HG02571 (cell line): ENCODE data around the gene CCDC152.
A peak's percentile ranks its signal among the peaks of the same experiment; 100 is the strongest.
"Not testable (repeated sequence)": the region's sequence is repeated elsewhere in the genome, so short reads cannot be mapped to it uniquely, and the experiment has no call there.

ENCODE experiments used
- ATAC-seq: cut with Tn5 transposase; IDR thresholded peaks from one replicate; pipeline ENCODE4 v1.9.1; 2021; ENCODE audit warnings: mild to moderate bottlenecking, moderate library complexity; ENCODE audit not compliant: unreplicated experiment

The CCDC152 gene, protein sequence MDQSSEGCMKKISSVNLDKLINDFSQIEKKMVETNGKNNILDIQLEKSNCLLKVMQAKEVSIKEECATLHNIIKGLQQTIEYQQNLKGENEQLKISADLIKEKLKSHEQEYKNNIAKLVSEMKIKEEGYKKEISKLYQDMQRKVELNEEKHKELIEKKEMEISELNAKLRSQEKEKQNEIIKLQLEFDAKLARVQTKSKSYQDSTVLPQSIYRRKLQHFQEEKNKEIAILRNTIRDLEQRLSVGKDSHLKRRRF

DNA sequence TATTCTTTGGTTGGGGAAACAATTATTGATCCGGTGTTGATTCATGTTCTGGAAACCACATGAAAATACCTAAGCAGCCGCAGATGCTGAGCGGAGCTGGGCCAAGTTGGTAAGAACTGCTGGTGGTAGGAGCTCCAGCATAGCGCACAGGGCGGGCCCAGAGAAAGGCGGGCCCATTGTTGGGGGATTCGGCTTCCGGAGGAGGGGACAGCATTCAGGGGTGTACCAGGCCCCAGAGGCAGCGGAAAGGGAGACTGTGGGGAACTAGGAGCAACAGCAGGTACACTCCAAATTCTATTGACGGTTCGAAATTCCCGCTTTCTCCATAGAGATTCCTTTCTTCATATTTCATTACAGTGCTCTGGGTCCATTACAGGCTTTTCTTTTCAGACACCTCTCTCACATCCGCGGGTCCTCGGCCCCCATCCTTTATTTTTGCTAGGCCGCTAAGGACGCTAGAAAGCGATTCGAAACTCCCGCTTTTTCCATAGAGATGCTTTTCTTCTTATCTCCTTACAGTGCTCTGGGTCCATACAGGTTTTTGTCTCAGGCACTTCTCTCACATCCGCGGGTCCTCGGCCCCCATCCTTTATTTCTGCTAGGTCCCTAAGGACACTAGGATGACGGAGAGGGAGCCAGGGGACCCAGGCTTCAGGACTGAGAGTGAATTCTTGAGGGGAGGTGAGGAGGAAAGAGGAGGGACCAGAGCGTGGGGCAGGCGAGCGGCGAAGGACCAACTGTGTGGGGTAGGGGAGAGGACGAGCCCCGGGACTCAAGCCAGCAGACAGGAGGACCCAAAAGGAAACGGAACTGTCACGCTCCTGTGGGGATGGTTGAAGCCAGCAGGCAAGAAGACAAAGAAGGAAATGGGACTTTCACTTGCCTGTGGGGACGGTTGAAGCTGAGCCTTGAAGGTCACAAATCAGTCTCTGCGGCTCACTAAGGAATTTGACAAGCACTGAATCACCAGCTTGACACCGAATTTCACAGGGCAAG lies at the start of gene CCDC152:
Gene CCDC152 (plus strand): TSS at position 213 of the 996 bp plus-strand sequence. CDS start 2,304 bp downstream, outside the sequence.
- peak; percentile 91 for ATAC-seq

GRCh38 chr5:42715785-42716184 lies 40.8 kb upstream of the CCDC152 start:
- ATAC-seq, result no peak

DNA sequence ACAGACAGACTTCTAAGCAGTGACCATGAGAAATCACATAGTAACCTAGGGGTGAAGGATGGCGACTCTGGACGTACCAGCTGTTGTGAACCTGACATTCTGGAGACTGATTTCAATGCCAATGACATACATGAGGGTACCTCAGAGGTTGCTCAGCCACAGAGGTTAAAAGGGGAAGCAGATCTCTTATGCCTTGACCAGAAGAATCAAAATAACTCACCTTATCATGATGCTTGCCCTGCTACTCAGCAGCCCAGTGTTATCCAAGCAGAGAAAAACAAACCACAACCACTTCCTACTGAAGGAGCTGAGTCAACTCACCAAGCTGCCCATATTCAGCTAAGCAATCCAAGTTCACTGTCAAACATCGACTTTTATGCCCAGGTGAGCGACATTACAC lies 38.0 kb upstream of the CCDC152 start:
- ATAC-seq, result no peak

DNA sequence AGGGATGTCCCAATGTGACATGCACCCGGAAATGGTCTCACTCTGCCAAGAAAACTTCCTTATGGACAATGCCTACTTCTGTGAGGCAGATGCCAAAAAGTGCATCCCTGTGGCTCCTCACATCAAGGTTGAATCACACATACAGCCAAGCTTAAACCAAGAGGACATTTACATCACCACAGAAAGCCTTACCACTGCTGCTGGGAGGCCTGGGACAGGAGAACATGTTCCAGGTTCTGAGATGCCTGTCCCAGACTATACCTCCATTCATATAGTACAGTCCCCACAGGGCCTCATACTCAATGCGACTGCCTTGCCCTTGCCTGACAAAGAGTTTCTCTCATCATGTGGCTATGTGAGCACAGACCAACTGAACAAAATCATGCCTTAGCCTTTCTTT lies 37.6 kb upstream of the CCDC152 start:
- no peak for ATAC-seq

- ATAC-seq, result no peak
Measured at GRCh38 chr5:42720251-42720650, 36.4 kb upstream of the CCDC152 start.

DNA sequence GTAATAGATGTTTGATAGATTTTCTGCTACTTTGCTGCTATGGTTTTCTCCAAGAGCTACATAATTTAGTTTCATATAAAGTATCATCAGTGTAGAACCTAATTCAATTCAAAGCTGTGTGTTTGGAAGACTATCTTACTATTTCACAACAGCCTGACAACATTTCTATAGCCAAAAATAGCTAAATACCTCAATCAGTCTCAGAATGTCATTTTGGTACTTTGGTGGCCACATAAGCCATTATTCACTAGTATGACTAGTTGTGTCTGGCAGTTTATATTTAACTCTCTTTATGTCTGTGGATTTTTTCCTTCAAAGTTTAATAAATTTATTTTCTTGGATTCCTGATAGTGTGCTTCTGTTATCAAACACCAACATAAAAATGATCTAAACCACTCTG lies 35.1 kb upstream of the CCDC152 start:
- ATAC-seq, result no peak

- not testable (repeated sequence) for ATAC-seq
Measured at GRCh38 chr5:42734531-42735058, 22.0 kb upstream of the CCDC152 start.

GRCh38 chr5:42740920-42741319 lies 15.7 kb upstream of the CCDC152 start:
- no peak for ATAC-seq

DNA sequence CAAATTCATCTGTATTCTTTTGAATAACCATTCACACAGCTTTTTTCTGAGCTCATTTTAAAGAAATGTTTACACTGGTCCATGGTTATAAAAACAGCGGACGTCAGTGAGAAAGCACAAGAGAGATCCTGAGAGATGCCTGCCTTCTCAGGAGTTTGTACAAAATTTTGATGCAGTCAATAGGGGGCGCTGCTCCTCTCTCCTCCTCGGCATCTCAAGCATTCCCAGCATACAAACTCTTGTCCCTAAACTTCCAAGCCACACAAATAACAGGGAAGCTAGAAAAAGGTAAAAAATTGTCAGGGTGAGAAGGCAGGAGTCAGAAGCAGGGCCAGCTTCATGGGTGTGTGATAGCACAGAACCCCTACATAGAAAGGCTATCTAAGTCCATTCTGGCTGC lies 11.2 kb upstream of the CCDC152 start:
- no peak for ATAC-seq

GRCh38 chr5:42745856-42746255 lies 10.8 kb upstream of the CCDC152 start:
- no peak for ATAC-seq

GRCh38 chr5:42749020-42749419 lies 7.6 kb upstream of the CCDC152 start:
- ATAC-seq, result no peak

GRCh38 chr5:42750507-42750906 lies 6.1 kb upstream of the CCDC152 start:
- no peak for ATAC-seq

- no peak for ATAC-seq
Measured at GRCh38 chr5:42751044-42751443, 5.6 kb upstream of the CCDC152 start.

- ATAC-seq, result no peak
Measured at GRCh38 chr5:42753099-42753498, 3.5 kb upstream of the CCDC152 start.

DNA sequence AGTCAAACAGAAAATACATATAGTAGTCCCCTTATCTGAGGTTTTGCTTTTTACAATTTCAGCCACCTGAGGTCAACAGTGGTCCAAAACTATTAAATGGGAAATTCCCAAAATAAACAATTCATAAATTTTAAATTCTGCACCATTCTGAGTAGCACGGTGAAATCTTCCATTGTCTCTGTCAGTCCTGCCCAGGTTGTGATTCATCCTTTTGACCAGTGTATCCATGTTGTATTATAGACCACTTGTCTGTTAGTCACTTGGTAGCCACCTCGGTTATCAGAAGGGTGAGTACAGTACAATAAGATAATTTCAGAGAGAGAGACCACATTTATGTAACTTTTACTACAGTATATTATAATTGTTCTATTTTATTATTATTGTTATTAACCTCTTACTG lies 2.8 kb downstream of the CCDC152 start:
- no peak for ATAC-seq

GRCh38 chr5:42760426-42760825 lies 3.8 kb downstream of the CCDC152 start:
- ATAC-seq, result no peak

DNA sequence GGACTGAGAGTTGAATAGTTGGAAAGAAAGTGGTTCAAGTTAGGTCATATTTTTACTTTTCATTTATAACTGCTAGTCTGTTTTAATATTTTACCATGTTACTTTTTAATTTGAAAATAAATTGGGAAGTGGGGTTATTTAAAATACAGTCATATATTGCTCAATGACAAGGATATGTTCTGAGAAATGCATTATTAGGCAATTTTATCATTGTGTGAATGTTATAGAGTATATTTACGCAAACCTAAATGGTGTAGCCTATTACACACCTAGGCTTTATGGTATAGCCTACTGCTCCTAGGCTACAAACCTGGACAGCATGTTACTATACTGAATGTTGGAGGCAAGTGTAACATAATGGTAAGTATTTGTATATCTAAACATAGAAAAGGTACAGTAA lies 5.2 kb downstream of the CCDC152 start:
- ATAC-seq, result no peak

GRCh38 chr5:42767491-42768105 lies 11.0 kb downstream of the CCDC152 start:
- no peak for ATAC-seq

GRCh38 chr5:42768106-42768504 lies 11.5 kb downstream of the CCDC152 start:
- ATAC-seq, result no peak

DNA sequence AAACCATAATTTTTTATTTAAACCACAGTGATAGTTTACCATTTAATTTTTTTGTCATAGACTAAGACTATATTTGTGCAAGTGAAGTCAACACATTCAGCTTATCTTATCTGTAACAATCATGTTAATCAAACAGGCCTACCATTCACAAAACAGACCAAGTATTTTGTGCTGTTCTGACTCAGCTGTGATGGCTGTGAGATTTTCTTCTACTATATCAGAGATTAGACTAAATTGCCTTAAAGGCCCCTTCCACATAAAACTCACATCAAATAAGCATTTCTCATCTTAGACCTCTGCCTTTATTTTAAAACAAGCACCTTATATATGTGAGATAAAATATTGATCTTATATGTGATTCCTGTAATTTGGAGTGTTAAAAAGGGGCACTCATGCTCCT lies 13.4 kb downstream of the CCDC152 start:
- no peak for ATAC-seq

GRCh38 chr5:42772265-42772993 lies 15.8 kb downstream of the CCDC152 start:
- no peak for ATAC-seq
